ENCODE results near the gene TIMP2. TPM values are rescaled to one million over a fixed set of nuclear protein-coding genes. Genes with fewer than 3 reads are reported as not detected.
"Not testable (repeated sequence)": the region's sequence is repeated elsewhere in the genome, so short reads cannot be mapped to it uniquely, and the experiment has no call there.

TIMP2 gene
- total RNA-seq, 2 experiments from 2014 or later: 1.7 to 2.9 TPM

DNA sequence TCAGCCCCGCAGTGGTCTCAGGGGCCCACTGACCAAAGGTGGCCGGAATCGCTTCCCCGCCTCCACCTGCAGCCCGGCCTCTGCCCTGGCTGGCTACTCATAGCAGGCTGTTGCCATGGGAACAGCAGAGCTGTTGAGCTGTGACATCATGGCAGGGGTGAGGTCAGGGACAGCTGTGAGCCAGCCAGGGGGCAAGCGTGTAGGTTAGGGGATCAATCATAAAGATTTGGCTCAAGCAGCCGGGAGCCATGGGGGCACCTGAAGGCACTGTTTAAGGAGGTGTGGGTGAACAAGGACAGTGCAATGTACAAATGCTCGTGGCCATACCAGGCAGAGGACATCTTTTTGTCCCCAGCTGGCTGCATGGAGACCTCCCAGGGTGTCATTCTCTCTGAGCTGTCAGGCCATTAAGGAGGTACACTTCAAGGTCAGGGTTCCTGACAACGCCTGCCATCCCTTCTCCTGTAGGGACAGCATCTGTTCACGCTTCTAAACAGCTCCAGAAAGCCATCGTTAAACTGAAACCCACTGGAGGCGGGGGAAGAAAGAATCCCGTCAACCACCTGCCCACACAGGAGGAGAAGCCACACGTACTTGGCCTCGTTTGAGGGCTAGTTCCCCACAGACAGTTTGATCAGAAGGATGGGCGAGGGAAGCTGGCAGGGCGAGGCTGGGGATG lies 21.9 kb downstream of the TIMP2 start, which contains the start of gene CEP295NL:
CEP295NL (minus strand) TSS at position 101 of the 679 bp plus-strand sequence. CDS start 1,373 bp downstream, outside the sequence.
- CTCF ChIA-PET: interaction anchor here (1.0 to 2.0 kb wide), 2 partner anchors 37 to 58 kb away, joined by 3 to 7 read pairs; no protein-coding TSS in a partner anchor
- H3K4me1 Mint-ChIP-seq: peaks cover 12% of the 10 kb centered on the region
- H3K27me3 Mint-ChIP-seq: peaks cover 5% of the 10 kb centered on the region
- H3K4me3 Mint-ChIP-seq: no peak within 1 kb of the TSS
- H3K9me3 Mint-ChIP-seq (ENCODE audit: low read depth): no peaks in the 10 kb centered on the region
- H3K27ac Mint-ChIP-seq: no peak within 1 kb of the TSS
- H3K36me3 Mint-ChIP-seq: no peaks in the 10 kb centered on the region
- ATAC-seq: peak; percentile 67
- DNase-seq: no peak

DNA sequence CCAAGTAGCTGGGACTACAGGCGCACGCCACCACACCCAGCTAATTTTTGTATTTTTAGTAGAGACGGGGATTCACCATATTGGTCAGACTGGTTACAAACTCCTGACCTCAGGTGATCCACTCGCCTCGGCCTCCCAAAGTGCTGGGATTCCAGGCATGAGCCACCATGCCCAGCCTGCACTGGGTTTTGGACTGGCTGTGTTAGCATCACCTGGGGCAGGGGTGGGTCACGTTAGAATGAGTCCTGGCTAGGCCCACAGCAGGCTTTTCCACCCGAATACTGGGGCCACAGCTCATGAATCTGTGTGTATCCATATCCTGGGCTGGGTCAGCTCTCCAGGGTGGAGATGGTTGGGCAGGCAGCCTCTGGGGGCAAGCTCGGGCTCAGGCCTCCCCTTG lies 23.0 kb downstream of the TIMP2 start:
- not testable (repeated sequence) for H3K27ac Mint-ChIP-seq; H3K27me3 Mint-ChIP-seq; H3K36me3 Mint-ChIP-seq; DNase-seq; ATAC-seq; H3K9me3 Mint-ChIP-seq (ENCODE audit: low read depth); H3K4me3 Mint-ChIP-seq
- CTCF ChIA-PET: interaction anchor here (2.0 kb wide), 1 partner anchor 36 kb away, joined by 7 read pairs; no protein-coding TSS in a partner anchor
- H3K4me1 Mint-ChIP-seq: peaks cover 12% of the 10 kb centered on the region

- H3K4me3 Mint-ChIP-seq: no peak overlapping the region
- no peak for DNase-seq
- CTCF ChIA-PET: interaction anchor here (2.0 kb wide), 1 partner anchor 36 kb away, joined by 7 read pairs; no protein-coding TSS in a partner anchor
- no peaks in the 10 kb centered on the region for H3K9me3 Mint-ChIP-seq (ENCODE audit: low read depth)
- no peak for ATAC-seq
- no peak overlapping the region for H3K27ac Mint-ChIP-seq
- H3K4me1 Mint-ChIP-seq: peaks cover 12% of the 10 kb centered on the region
- H3K36me3 Mint-ChIP-seq: no peaks in the 10 kb centered on the region
- peaks cover 5% of the 10 kb centered on the region for H3K27me3 Mint-ChIP-seq
Measured at GRCh38 chr17:78901806-78902205, 23.4 kb downstream of the TIMP2 start.

DNA sequence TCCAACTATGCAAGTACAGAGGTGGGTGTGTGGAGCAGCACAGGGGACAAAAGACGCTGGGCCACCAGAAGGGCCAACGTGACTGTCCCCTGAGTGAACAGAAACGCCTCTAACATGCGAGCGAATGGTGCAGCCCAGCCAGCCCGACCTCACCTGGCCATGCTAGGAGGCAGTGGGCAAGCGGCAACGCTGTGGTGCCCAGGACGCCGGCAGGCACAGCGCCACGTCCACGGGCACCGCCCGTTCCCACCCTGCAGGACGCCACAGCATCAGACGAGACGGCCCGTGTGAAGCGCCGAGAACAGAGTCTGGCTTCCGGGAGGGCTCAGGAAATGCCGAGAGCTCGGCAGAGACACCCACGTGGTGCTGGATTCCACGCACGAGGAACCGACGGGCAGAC lies 24.4 kb downstream of the TIMP2 start:
- CTCF ChIA-PET: no interaction called here
- H3K36me3 Mint-ChIP-seq: no peaks in the 10 kb centered on the region
- H3K27ac Mint-ChIP-seq: no peak overlapping the region
- no peak overlapping the region for H3K4me3 Mint-ChIP-seq
- peaks cover 12% of the 10 kb centered on the region for H3K4me1 Mint-ChIP-seq
- ATAC-seq: no peak
- no peak for DNase-seq
- peaks cover 5% of the 10 kb centered on the region for H3K27me3 Mint-ChIP-seq
- no peaks in the 10 kb centered on the region for H3K9me3 Mint-ChIP-seq (ENCODE audit: low read depth)

- H3K27me3 Mint-ChIP-seq: peaks cover 5% of the 10 kb centered on the region
Measured at GRCh38 chr17:78899361-78900260, 25.6 kb downstream of the TIMP2 start.

DNA sequence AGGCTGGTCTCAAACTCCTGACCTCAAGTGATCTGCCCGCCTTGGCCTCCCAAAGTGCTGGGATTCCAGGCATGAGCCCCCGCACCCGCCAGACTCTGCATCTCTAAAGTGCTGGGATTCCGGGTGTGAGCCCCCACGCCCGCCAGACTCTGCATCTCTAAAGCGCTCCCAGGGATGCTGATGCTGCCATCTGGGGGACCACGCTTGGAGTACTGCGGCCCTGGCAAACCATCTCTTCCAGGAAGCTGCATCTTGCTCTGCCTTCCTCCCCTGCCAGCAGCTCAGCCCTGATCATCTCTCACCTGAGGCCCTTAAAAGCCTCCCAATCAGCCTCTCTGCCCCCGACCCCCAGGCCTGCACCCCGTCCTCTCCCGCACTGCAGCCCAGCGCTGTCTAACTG lies 26.2 kb downstream of the TIMP2 start:
- CTCF ChIA-PET: no interaction called here
- peaks cover 5% of the 10 kb centered on the region for H3K27me3 Mint-ChIP-seq
- no peaks in the 10 kb centered on the region for H3K36me3 Mint-ChIP-seq
- DNase-seq: no peak
- peaks cover 12% of the 10 kb centered on the region for H3K4me1 Mint-ChIP-seq
- H3K4me3 Mint-ChIP-seq: no peak overlapping the region
- H3K27ac Mint-ChIP-seq: no peak overlapping the region
- ATAC-seq: no peak
- H3K9me3 Mint-ChIP-seq (ENCODE audit: low read depth): no peaks in the 10 kb centered on the region

More at GRCh38 chr17:78899361-78900260, 25.6 kb downstream of the TIMP2 start:
- DNase-seq (no peak), ATAC-seq (no peak)
- no peaks in the 10 kb centered on the region for H3K9me3 Mint-ChIP-seq (ENCODE audit: low read depth)
- no peak overlapping the region for H3K27ac Mint-ChIP-seq
- H3K4me3 Mint-ChIP-seq: no peak overlapping the region
- CTCF ChIA-PET: interaction anchor here (1.0 kb wide), 1 partner anchor 34 kb away, joined by 5 read pairs; no protein-coding TSS in a partner anchor
- H3K36me3 Mint-ChIP-seq: no peaks in the 10 kb centered on the region
- peaks cover 12% of the 10 kb centered on the region for H3K4me1 Mint-ChIP-seq

DNA sequence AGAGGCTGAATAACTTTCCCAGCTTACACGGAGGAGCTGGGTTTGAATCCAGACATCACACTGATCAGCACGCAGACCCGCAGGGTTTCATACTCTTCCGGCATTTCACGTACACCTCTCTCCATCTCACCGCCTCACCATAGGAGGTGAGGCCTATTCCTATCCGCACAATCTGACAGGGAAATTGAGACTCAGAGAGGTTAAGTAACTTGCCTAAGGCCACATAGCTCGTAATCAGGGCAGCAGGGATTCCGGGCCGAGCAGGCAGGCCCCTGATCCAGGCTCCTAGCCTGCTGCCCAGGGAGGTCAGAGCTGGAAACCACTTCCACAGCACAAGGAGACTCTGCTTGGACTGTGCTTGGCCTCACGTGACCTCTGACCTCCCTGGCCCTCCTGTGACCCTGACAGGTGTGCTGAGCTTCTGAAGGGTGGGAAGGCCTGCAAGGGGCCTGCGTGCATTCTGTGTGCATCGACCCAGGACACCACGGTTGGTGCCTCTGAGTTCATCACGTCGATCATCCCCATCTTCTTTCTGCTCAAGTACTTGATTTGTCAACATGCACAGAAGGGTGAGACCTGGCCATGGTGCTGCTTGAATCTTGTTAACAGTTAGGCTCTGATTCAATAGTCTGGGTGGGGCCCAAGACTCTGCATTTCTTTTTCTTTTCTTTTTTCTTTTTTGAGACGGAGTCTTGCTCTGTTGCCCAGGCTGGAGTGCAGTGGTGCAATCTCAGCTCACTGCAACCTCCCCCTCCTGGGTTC lies 26.9 kb downstream of the TIMP2 start:
- Mint-ChIP-seq H3K27me3 (peaks cover 5% of the 10 kb centered on the region), H3K4me1 (peaks cover 5% of the 10 kb centered on the region), H3K9me3 (ENCODE audit: low read depth) (no peaks in the 10 kb centered on the region), H3K27ac (no peak overlapping the region), H3K36me3 (no peaks in the 10 kb centered on the region), H3K4me3 (no peak overlapping the region)
- DNase-seq: no peak
- CTCF ChIA-PET: no interaction called here
- no peak for ATAC-seq

DNA sequence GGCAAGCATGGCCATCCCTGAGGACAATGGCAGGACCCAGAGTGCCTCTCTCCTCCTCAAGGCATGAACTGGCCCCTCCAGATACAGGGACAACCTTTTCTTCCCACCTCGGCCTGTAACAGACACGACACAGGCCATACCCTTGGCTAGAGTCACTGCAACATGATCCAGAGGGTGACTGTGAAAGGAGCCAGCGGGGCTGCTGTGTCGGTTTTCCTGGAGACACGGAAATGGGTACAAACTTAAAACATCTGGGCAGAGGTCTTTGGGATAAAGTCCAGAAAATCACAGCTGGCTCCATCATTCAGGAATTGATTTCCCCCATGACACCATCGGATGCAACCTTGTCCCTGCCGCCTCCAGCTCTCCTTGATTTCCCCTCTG lies 27.5 kb downstream of the TIMP2 start:
- H3K27ac Mint-ChIP-seq: no peak overlapping the region
- CTCF ChIA-PET: no interaction called here
- H3K4me1 Mint-ChIP-seq: no peaks in the 10 kb centered on the region
- DNase-seq (no peak), ATAC-seq (no peak)
- H3K36me3 Mint-ChIP-seq: no peaks in the 10 kb centered on the region
- H3K4me3 Mint-ChIP-seq: no peak overlapping the region
- H3K27me3 Mint-ChIP-seq: no peaks in the 10 kb centered on the region
- H3K9me3 Mint-ChIP-seq (ENCODE audit: low read depth): no peaks in the 10 kb centered on the region

GRCh38 chr17:78896834-78897663 lies 28.1 kb downstream of the TIMP2 start:
- Mint-ChIP-seq H3K9me3 (ENCODE audit: low read depth) (no peaks in the 10 kb centered on the region), H3K27ac (no peak overlapping the region), H3K27me3 (no peaks in the 10 kb centered on the region), H3K4me1 (no peaks in the 10 kb centered on the region), H3K4me3 (no peak overlapping the region), H3K36me3 (no peaks in the 10 kb centered on the region)
- ATAC-seq (no peak), DNase-seq (no peak)
- CTCF ChIA-PET: no interaction called here

DNA sequence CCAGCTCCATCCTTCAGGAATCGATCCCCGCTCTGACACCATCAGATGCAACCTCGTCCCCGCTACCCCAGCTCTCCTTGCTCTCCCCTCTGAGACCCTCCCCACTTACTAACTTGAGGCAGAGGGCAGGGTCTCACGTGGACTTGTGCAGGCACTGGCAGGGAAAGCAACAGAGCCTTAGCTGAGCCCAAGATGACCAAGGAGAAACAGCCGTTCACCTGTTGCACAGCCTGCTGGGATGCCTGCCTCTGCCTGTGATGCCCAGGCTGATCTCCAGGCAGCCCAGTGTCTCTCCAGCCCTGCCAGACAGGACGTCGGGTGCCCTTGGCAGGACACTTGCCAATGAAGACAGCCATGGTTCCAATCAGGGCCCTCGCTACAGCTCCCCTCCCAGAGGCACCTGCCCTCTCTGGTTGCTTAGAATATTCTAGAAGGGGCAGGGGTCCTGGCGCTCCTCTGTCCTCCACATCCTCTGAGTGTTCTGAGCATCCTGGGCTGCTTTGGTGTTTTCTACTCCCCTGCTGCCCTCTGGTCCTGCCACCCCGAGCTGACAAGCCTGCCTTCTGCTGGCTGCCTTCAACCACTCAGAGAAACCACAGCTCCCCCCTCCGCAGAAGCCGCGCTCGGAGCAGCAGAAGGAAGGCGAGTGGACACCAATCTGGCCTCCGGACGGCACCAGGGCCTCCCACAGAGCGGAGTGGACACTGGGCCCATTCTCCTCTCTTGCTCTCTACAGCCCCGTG lies 28.9 kb downstream of the TIMP2 start:
- ATAC-seq: no peak
- H3K27ac Mint-ChIP-seq: no peak overlapping the region
- no peak overlapping the region for H3K4me3 Mint-ChIP-seq
- H3K9me3 Mint-ChIP-seq (ENCODE audit: low read depth): no peaks in the 10 kb centered on the region
- no peaks in the 10 kb centered on the region for H3K36me3 Mint-ChIP-seq
- no peak for DNase-seq
- CTCF ChIA-PET: no interaction called here
- no peaks in the 10 kb centered on the region for H3K27me3 Mint-ChIP-seq
- peaks cover 7% of the 10 kb centered on the region for H3K4me1 Mint-ChIP-seq

- ATAC-seq (no peak), DNase-seq (no peak)
- Mint-ChIP-seq H3K27ac (no peak overlapping the region), H3K27me3 (no peaks in the 10 kb centered on the region), H3K4me3 (no peak overlapping the region), H3K4me1 (peaks cover 16% of the 10 kb centered on the region), H3K36me3 (no peaks in the 10 kb centered on the region), H3K9me3 (ENCODE audit: low read depth) (no peaks in the 10 kb centered on the region)
- CTCF ChIA-PET: no interaction called here
Measured at GRCh38 chr17:78895322-78895721, 29.9 kb downstream of the TIMP2 start.

DNA sequence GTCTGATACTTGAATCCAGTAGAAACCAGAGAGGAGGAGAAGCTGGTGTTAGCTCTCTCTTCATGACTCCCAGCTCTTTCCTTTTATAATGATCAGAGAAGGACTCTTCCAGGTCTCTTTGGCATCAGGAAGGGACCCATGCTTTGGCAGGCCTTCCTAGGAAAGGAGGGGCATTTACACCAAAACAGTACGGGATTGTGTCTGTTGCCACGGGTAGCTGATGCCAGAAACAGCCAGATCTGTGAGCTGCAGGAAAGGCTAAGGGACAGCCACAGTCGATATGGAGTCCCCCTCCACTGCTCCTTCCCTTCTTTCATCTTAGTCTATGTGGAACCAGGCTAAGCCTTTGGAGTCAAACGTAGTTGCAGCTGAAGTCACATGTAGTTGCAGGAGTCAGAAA lies 31.5 kb downstream of the TIMP2 start:
- Mint-ChIP-seq H3K4me3 (no peak overlapping the region), H3K27ac (no peak overlapping the region), H3K27me3 (peaks cover 1% of the 10 kb centered on the region), H3K36me3 (no peaks in the 10 kb centered on the region), H3K9me3 (ENCODE audit: low read depth) (no peaks in the 10 kb centered on the region), H3K4me1 (peaks cover 27% of the 10 kb centered on the region)
- ATAC-seq (no peak), DNase-seq (no peak)
- CTCF ChIA-PET: no interaction called here

All from activated CD8-positive, alpha-beta memory T cell treated with anti-CD3 and anti-CD28 coated beads, Interleukin-2, amount 10 ng/mL, durations not matched to agents 7 days and 5 days (primary cell).